ENCODE measurements around the gene MYLK4. TPM values are rescaled to one million over a fixed set of nuclear protein-coding genes. Genes with fewer than 3 reads are reported as not detected.
A peak's percentile ranks its signal among the peaks of the same experiment; 100 is the strongest.

The MYLK4 gene
- total and polyA plus RNA-seq, 2 experiments from 2014 or later = 0.20 to 0.43 TPM

DNA sequence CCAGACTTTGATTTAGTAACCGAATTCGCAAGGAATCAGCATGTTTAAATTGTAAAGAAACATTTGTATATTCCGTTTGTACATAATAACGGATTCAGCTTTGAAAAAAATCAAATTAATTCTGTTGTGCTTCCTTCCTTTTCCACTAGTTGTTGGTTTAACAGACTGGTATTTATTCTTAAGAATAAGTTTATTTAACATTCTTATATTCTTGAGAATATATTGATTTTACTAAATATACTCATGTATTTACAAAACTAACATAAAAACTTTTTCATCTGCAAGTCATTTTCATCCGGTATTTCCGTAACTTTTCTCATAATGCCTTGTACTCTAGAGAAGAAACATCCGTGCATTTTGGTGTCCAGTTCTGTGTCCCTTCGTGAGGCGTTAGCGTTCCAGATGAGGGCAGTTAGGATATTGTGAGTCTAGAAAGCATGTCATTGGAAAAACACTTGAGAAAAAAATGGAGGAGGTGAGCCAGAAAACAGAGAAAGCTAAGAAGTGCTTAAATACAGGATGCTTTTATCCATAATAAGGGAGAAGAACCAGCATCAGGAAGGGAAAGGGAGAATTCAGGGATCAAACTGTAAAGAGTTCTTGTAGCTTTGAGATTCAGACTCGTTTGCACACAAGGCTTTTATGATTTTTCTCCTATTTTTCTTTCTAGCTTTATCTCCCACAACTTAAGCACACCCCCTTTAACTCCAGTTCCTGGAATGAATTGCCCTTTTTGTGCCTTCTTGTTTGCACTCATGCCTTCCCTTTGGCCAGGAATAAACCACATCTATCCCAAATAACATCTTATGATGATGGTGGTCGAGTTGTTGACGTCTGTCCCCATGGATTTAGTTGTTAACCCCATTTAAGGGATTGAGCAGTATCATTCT is 16.3 kb upstream of the MYLK4 start:
- peak; percentile 68 for DNase-seq
- Histone ChIP-seq H3K9me3 (ENCODE audit: low read depth) (no peaks in the 10 kb centered on the region), H3F3A (ENCODE audit: insufficient read depth) (peaks cover 22% of the 10 kb centered on the region), H3K9me2 (ENCODE audit: insufficient read depth) (no peaks in the 10 kb centered on the region), H3K79me2 (ENCODE audit: insufficient read depth) (peaks cover 62% of the 10 kb centered on the region), H3K4me1 (ENCODE audit: insufficient read depth) (peaks cover 28% of the 10 kb centered on the region), H3K36me3 (ENCODE audit: low read depth) (peaks cover 12% of the 10 kb centered on the region; the same call in 1 of the 2 replicates), H4K20me1 (ENCODE audit: insufficient read depth) (no peaks in the 10 kb centered on the region; the same call in 1 of the 2 replicates), H3K4me2 (ENCODE audit: unreplicated experiment) (peak overlapping the region; percentile 86), H2AFZ (peak overlapping the region; percentile 83), H3K27me3 (replicated peaks; ENCODE audit: insufficient read depth) (no peaks in the 10 kb centered on the region), H3K27ac (peak overlapping the region; percentile 73), H3K9ac (peak overlapping the region; percentile 87), H3K4me3 (peak overlapping the region; percentile 92)
- 5 to 6% methylated on average over 13 of the region's 13 CpGs for WGBS, 2 experiments (ENCODE audit: low coverage in 1 of 2, low lambda C conversion rate in 2 of 2, missing lambda C conversion rate in 2 of 2)
- TF ChIP-seq EZH2phosphoT487 (IDR thresholded peaks at IDR 0.05; ENCODE audit: insufficient read depth, low read depth) (no peak), EZH2 (IDR thresholded peaks at IDR 0.05; ENCODE audit: insufficient read depth, poor library complexity, severe bottlenecking) (no peak)
- in situ Hi-C loops (cut with MboI) = no loop called here

DNA sequence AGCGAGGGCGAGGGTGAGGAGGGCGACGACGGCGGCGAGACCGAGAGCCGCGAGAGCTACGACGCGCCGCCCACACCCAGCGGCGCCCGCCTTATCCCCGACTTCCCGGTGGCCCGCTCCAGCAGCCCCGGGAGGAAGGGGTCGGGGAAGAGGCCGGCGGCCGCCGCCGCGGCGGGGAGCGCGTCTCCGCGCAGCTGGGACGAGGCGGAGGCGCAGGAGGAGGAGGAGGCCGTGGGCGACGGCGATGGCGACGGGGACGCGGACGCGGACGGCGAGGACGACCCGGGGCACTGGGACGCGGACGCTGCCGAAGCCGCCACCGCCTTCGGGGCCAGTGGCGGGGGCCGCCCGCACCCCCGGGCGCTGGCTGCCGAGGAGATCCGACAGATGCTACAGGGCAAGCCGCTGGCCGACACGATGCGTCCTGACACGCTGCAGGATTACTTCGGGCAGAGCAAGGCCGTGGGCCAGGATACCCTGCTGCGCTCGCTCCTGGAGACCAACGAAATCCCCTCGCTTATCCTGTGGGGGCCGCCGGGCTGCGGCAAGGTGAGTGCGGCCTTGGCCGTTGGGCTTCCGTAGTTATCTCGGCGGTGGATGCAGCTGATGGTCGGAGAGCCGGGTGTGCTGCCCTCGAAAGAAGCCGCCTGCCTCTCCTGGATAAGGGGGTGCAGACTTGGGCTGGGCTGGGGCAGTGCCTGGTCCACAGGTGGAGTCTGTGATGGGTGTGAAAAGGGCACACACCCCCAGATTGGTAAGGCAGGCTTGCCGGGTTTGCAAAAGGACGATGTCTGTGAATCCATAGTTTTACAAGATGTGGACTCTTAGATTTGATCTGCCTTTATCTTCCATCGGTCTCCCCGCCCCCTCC is 15.4 kb upstream of the MYLK4 start:
- Histone ChIP-seq H3K4me2 (ENCODE audit: unreplicated experiment) (peak overlapping the region; percentile 86), H3K9ac (peak overlapping the region; percentile 87), H3K9me2 (ENCODE audit: insufficient read depth) (no peaks in the 10 kb centered on the region), H3K9me3 (ENCODE audit: low read depth) (no peaks in the 10 kb centered on the region), H3K27me3 (replicated peaks; ENCODE audit: insufficient read depth) (no peaks in the 10 kb centered on the region), H3K4me3 (peak overlapping the region; percentile 92), H3K4me1 (ENCODE audit: insufficient read depth) (peaks cover 28% of the 10 kb centered on the region), H3K27ac (peak overlapping the region; percentile 73), H4K20me1 (ENCODE audit: insufficient read depth) (no peaks in the 10 kb centered on the region; the same call in 1 of the 2 replicates), H3K79me2 (ENCODE audit: insufficient read depth) (peaks cover 53% of the 10 kb centered on the region), H2AFZ (peak overlapping the region; percentile 83), H3K36me3 (ENCODE audit: low read depth) (peaks cover 9% of the 10 kb centered on the region; the same call in 1 of the 2 replicates), H3F3A (ENCODE audit: insufficient read depth) (peaks cover 22% of the 10 kb centered on the region)
- in situ Hi-C loops (cut with MboI) = no loop called here
- WGBS, 2 experiments (ENCODE audit: low coverage in 1 of 2, low lambda C conversion rate in 2 of 2, missing lambda C conversion rate in 2 of 2) = 1 to 2% methylated on average over 68 to 74 of the region's 91 CpGs
- DNase-seq = peak; percentile 74
- TF ChIP-seq EZH2phosphoT487 (IDR thresholded peaks at IDR 0.05; ENCODE audit: insufficient read depth, low read depth) (no peak), EZH2 (IDR thresholded peaks at IDR 0.05; ENCODE audit: insufficient read depth, poor library complexity, severe bottlenecking) (no peak)

DNA sequence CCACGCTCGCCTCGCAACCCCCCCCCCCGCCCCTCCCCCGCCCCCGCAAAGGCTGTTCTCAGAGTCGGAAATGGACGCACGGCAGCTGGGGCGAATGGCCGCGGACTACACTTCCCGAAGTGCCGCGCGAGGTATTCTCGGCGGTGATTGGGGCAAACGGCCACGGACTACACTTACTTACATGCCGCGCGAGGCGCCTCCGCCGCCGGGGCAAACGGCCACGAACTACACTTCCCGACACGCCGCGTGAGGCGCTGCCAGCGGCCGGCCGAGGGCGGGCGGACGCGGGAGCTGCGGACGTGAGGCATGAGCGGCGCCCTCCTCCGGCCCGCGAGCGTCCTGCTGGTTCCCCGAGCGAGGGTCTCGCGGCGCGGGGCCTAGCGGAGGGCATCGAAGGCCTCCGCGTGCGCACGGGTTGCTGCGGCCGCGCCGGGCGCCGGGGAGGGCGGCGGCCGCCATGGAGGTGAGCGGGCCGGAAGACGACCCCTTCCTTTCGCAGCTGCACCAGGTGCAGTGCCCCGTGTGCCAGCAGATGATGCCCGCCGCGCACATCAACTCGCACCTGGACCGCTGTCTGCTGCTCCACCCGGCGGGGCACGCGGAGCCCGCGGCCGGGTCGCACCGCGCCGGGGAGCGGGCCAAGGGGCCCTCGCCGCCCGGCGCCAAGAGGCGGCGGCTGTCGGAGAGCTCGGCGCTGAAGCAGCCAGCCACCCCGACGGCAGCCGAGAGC is 14.6 kb upstream of the MYLK4 start, which contains the start of gene WRNIP1:
WRNIP1 (plus strand) TSS at position 228 of the 730 bp plus-strand sequence; CDS start at position 458, 230 bp downstream.
- 0% methylated on average over 77 to 82 of the region's 104 CpGs for WGBS, 2 experiments (ENCODE audit: low coverage in 1 of 2, low lambda C conversion rate in 2 of 2, missing lambda C conversion rate in 2 of 2)
- H3K27ac ChIP-seq = peak within 1 kb of the TSS; percentile 97
- H4K20me1 ChIP-seq (ENCODE audit: insufficient read depth) = no peaks in the 10 kb centered on the region; the same call in 1 of the 2 replicates
- no peaks in the 10 kb centered on the region for H3K9me3 ChIP-seq (ENCODE audit: low read depth)
- peaks cover 22% of the 10 kb centered on the region for H3F3A ChIP-seq (ENCODE audit: insufficient read depth)
- peak within 1 kb of the TSS; percentile 86 for H3K4me2 ChIP-seq (ENCODE audit: unreplicated experiment)
- H3K4me3 ChIP-seq = peak within 1 kb of the TSS; percentile 92
- in situ Hi-C loops (cut with MboI) = no loop called here
- peak within 1 kb of the TSS; percentile 94 for H3K9ac ChIP-seq
- H3K79me2 ChIP-seq (ENCODE audit: insufficient read depth) = peaks cover 45% of the 10 kb centered on the region
- 0 out of 2 replicates have a peak, but pooled peaks cover 9% of the 10 kb centered on the region for H3K36me3 ChIP-seq (ENCODE audit: low read depth)
- TF ChIP-seq EZH2phosphoT487 (IDR thresholded peaks at IDR 0.05; ENCODE audit: insufficient read depth, low read depth) = no peak
- peak within 1 kb of the TSS; percentile 92 for H2AFZ ChIP-seq
- no peaks in the 10 kb centered on the region for H3K9me2 ChIP-seq (ENCODE audit: insufficient read depth)
- H3K4me1 ChIP-seq (ENCODE audit: insufficient read depth) = peaks cover 28% of the 10 kb centered on the region
- no peaks in the 10 kb centered on the region for H3K27me3 ChIP-seq (replicated peaks; ENCODE audit: insufficient read depth)
- DNase-seq = peak; percentile 100

Measured in GM23248 (cell line).